GM10266 (cell line): Measurements from ENCODE around the gene RB1.
"Not testable (repeated sequence)": the region's sequence is repeated elsewhere in the genome, so short reads cannot be mapped to it uniquely, and the experiment has no call there.

ENCODE experiments used
- DNase-seq: peaks from one replicate; pipeline ENCODE4 v3.0.0; 2012; ENCODE audit errors: extremely low spot score
- TF ChIP-seq, protein P1 (sequence below): IDR thresholded peaks from 2 replicates; pipeline ENCODE4 v1.5.1; 2012; ENCODE audit warnings: mild to moderate bottlenecking, low read depth; ENCODE audit not compliant: control insufficient read depth, insufficient read depth; ENCODE audit errors: missing control alignments

RB1 gene

DNA sequence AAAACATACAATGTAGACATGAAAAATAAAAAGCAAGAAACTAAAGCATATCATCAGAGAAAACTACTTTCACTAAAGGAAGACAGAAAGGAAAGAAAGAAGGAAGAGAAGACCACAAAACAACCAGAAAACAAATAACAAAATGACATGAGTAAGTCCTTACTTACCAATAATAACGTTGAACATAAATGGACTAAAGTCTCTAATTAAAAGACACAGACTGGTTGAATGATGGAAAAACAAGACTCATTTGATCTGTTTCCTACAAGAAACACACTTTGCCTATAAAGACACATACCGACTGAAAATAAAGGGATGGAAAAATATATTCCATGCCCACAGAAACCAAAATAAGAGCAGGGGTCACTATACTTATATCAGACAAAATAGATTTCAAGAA lies 46.0 kb downstream of the RB1 start:
- DNase-seq, result no peak
- TF ChIP-seq, protein P1, sequence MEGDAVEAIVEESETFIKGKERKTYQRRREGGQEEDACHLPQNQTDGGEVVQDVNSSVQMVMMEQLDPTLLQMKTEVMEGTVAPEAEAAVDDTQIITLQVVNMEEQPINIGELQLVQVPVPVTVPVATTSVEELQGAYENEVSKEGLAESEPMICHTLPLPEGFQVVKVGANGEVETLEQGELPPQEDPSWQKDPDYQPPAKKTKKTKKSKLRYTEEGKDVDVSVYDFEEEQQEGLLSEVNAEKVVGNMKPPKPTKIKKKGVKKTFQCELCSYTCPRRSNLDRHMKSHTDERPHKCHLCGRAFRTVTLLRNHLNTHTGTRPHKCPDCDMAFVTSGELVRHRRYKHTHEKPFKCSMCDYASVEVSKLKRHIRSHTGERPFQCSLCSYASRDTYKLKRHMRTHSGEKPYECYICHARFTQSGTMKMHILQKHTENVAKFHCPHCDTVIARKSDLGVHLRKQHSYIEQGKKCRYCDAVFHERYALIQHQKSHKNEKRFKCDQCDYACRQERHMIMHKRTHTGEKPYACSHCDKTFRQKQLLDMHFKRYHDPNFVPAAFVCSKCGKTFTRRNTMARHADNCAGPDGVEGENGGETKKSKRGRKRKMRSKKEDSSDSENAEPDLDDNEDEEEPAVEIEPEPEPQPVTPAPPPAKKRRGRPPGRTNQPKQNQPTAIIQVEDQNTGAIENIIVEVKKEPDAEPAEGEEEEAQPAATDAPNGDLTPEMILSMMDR, result no peak

DNA sequence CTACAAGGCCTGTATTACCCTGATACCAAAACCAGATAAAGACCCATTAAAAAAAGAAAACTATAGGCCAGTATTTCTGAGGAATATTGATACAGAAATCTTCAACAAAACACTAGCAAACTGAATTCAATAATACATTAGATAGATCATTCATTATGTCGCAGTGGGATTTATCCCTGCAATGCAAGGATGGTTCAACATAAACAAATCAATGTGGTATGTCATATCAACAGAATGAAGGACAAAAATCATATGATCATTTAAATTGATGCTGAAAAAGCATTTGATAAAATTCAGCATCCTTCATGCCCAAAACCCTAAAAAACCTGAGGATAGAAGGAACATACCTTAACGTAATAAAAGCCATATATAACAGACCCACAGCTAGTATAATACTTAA lies 50.0 kb downstream of the RB1 start:
- TF ChIP-seq, protein P1, result no peak
- DNase-seq, result no peak

DNA sequence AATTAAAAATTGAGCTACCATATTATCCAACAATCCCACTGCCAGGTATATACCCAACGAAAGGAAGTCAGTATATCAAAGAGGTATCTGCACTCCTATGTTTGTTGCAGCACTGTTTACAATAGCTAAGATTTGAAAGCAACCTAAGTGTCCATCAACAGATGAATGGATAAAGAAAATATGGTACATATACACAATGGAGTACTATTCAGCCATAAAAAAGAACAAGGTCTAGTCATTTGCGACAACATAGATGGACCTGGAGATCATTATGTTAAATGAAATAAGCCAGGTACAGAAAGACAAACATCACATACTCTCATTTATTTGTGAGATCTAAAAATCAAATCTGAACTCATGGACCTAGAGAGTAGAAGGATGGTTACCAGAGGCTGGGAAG lies 52.0 kb downstream of the RB1 start:
- not testable (repeated sequence) for DNase-seq

DNA sequence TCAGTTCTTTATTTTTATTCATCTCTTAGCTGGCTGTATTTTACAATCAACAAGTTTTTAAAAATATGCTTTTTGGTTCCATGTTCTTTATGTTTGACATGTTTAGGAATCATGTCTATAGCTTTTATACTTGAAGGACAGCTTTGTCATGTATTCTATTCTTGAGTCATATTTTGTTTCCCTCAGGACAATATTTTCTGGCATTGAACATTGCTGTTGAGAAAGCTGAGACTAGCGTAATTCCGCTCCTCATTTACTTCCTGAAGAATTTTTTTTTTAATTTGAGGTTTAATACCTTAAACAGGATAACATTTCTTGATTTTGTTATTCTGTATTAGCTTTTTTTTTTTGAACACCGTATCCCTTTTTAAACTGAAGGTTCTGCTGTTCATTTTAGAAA lies 53.2 kb downstream of the RB1 start:
- no peak for DNase-seq
- TF ChIP-seq, protein P1, result no peak

DNA sequence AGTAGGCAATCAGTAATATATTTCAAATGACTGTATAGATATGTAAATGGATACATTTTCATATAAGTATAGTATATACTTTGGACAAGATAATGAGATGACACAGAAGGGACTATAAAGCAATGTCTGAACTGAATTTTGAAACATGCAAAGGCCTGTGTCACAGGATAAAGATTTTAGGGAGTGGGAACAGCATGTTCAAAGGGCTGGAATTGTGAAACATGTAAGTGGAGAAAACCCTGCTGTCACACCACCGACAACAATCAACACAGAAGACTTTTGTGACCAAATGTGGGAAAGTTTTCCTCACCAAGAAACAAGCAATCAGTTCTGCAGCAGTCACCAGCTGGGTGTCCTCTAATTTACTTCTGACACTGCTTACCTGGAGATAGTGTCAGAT lies 66.4 kb downstream of the RB1 start:
- TF ChIP-seq, protein P1, result no peak
- no peak for DNase-seq

DNA sequence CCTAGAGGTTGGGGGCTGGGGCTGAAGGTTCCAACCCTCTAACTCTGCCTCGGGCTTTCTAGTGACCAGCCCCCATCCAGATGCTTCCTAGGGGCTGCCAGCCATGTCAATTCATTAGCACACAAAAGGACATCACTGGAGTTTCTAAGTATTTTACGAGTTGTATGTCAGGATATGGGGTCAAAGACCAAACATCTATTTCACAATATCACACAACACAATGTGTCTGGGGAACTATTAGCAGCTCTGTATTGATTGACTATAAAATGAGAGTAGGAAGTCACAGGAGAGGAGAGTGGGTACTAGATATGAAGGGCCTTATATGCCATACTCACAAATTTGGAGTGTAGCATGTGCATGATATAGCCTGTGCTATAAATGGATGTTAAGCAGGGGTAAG lies 67.3 kb downstream of the RB1 start:
- TF ChIP-seq, protein P1, result no peak

DNA sequence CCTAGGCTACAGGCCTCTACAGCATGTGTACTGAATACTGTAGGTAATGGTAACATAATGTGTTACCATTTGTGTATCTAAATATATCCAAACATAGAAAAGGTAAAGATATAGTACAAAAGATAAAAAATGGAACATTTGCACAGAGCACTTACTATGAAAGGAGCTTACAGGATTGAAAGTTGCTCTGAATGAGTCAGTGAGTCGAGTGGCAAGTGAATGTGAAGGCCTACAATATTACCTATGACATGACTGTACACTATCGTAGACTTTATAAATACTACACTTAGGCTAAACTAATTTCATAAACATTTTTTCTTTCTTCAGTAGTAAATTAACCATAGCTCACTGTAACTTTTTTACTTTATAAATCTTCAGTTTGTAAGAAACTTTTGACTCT lies 74.3 kb downstream of the RB1 start:
- no peak for DNase-seq
- TF ChIP-seq, protein P1, result no peak

More for the DNA sequence above, 67.3 kb downstream of the RB1 start:
- DNase-seq, result no peak

DNA sequence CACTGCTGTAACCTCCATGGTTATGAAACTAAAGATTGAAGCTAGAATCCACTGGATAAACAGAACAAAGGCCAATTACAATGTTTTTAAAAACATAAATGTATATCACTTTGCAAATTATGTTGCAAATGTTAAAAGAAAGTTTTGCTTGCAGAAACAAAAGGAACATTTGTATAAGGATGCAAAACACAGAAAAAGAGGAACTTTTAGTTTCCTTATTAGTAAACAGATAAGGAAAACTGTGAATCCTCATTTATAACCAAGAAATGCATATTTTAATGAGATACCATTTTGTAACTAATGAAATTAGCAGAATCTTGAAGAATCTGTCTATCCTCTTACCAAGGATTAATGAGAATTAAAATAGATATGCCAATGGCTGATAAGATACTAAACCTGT lies 77.0 kb downstream of the RB1 start:
- TF ChIP-seq, protein P1, result no peak

More for the DNA sequence above, 77.0 kb downstream of the RB1 start:
- no peak for DNase-seq
